Natural killer cell treated with Interleukin-12 subunit alpha and Interleukin-12 subunit beta and Interleukin-15 and Interleukin-18, amount 100 ng/mL, for 72 hours (primary cell): ENCODE results near the gene SULT1C4. TPM values are rescaled to one million over a fixed set of nuclear protein-coding genes. Genes with fewer than 3 reads are reported as not detected.
"Not testable (repeated sequence)": the region's sequence is repeated elsewhere in the genome, so short reads cannot be mapped to it uniquely, and the experiment has no call there.

Experiments used
- ATAC-seq, 2 donors: fragments of 150-1000 bp; cut with Tn5 transposase in 1 of 2; sonication (Bioruptor Pico), chemical (Tn5 transposase) in 1 of 2; 2 replicates each; pipeline ENCODE4 v1.10.0; 2021
- DNase-seq: peaks from one replicate; pipeline ENCODE4 v3.0.0; 2022; ENCODE audit warnings: low spot score
- H3K27ac Mint-ChIP-seq, 2 donors: 1 replicate in 1 of 2; 2 replicates in 1 of 2; pipeline ENCODE4 v1.8.0; 2022; ENCODE audit warnings: mixed read lengths in 2 of 2, mild to moderate bottlenecking in 1 of 2, moderate library complexity in 1 of 2
- H3K27me3 Mint-ChIP-seq, 2 donors: 1 replicate in 1 of 2; 2 replicates in 1 of 2; pipeline ENCODE4 v1.8.0; 2022; ENCODE audit warnings: mixed read lengths in 2 of 2
- H3K36me3 Mint-ChIP-seq: one replicate; pipeline ENCODE4 v1.8.0; 2022; ENCODE audit warnings: mixed read lengths
- H3K4me1 Mint-ChIP-seq, 2 donors: 1 replicate in 1 of 2; 2 replicates in 1 of 2; pipeline ENCODE4 v1.8.0; 2022; ENCODE audit warnings: low read depth in 2 of 2, mixed read lengths in 2 of 2, mild to moderate bottlenecking in 1 of 2
- H3K4me3 Mint-ChIP-seq: one replicate; pipeline ENCODE4 v1.8.0; 2022; ENCODE audit warnings: mixed read lengths
- H3K9me3 Mint-ChIP-seq: 2 replicates; pipeline ENCODE4 v1.8.0; 2022; ENCODE audit warnings: mixed read lengths
- total RNA-seq, 2 donors: library from RNA; stranded (reverse); gene quantifications; one replicate each; pipeline ENCODE4 v1.2.3, GENCODE V29; 2022

The SULT1C4 gene
- total RNA-seq, 2 donors from 2014 or later = not detected

GRCh38 chr2:108409768-108410167, 32.0 kb downstream of the SULT1C4 start:
- peaks cover 10 to 18% of the 10 kb centered on the region in 2 donors for H3K27me3 Mint-ChIP-seq
- H3K9me3 Mint-ChIP-seq = peaks cover 7% of the 10 kb centered on the region
- H3K4me3 Mint-ChIP-seq = no peak overlapping the region
- H3K36me3 Mint-ChIP-seq = peaks cover 6% of the 10 kb centered on the region
- H3K4me1 Mint-ChIP-seq = no peaks in the 10 kb centered on the region
- no peak for DNase-seq
- ATAC-seq = no peak
- no peak overlapping the region for H3K27ac Mint-ChIP-seq

DNA sequence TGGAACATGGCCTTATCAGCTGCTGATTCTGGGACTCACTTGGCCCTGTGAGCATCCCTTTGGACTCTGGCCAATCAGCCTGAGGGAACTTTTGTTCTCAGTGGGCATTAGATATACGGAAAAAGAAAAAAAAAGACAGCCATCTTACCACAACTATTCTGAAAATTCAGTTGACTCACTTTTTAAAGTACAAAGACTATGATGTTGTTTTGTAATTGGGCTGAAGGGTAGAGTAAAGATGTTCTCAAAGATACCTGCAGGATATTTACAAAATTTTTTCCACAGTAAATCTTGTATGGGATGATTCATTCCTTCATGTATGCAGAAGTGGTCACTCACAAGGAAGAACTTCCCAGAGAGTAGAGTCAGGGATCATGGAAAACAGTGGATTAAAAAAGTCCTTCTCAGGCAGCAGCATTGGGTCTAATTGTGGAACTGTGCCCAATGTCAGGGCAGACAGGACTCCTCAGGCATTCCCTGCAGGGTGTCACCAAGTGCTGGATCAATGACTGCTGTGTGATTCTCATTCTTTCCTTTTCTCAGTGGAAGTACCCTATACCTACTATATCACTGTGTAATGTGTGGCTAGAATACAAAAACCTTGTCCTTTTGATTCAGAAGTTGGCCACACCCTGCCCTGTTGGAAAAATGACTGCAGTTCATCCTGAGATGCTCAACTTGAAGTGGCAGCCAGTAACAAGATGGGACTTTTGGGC, 35.4 kb downstream of the SULT1C4 start:
- DNase-seq (no peak), ATAC-seq (peak in 1 of 2 donors; percentile 24)
- Mint-ChIP-seq H3K4me1 (no peaks in the 10 kb centered on the region), H3K4me3 (no peak overlapping the region), H3K9me3 (no peaks in the 10 kb centered on the region), H3K27me3 (peaks cover 10 to 16% of the 10 kb centered on the region in 2 donors), H3K27ac (no peak overlapping the region), H3K36me3 (no peaks in the 10 kb centered on the region)

- Mint-ChIP-seq H3K9me3 (no peaks in the 10 kb centered on the region), H3K4me1 (no peaks in the 10 kb centered on the region), H3K36me3 (no peaks in the 10 kb centered on the region), H3K4me3 (no peak overlapping the region), H3K27ac (no peak overlapping the region), H3K27me3 (peaks cover 8 to 14% of the 10 kb centered on the region in 2 donors)
- DNase-seq (no peak), ATAC-seq (no peak)
Observed at GRCh38 chr2:108413711-108414095, 35.9 kb downstream of the SULT1C4 start.

DNA sequence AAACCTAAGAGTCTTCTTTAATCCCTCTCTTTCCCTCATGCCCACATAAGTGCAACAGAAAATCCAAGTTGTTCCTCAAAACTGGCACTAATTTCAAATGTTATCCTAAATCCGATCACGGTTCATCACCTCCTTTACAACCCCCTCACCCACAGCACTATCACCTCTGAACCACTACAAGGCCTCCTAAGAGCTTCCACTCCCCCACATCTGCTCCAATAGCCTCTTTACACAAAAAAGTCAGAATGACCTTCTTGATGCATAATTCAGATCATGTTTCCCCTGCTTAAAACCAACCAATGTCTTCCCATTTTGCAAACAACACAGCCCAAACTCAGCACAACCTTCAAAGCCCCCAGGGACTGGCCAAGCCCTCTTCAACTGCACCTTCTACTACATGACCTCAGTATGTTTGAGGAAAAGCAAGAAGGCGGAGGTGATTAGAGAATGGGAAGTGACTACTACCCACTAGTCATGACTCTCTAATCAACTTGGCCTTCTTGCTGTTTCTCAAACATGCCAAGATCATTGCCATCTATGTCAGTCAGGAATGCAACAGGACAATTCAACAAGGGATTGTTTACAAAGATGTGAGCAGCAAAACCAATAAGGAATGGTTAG, 36.6 kb downstream of the SULT1C4 start:
- Mint-ChIP-seq H3K4me1 (no peaks in the 10 kb centered on the region), H3K4me3 (no peak overlapping the region)

DNA sequence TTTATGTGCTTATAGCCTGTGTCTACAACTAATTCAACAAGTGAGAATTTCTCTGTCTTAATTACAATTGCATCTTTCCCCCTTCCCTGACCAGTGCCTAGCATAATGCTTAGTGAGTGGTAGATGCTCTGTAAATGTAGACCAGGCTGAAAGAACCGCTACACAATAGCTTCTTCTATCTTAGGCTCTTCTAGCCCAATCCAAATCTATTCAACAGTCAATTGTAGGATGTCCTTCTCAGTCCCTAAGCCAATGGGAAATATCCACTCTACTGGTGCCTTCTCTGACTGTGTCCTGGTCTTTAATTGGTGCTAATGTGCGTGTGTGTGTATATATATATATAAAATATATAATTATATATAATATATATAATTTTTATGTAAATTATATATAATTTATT, 37.2 kb downstream of the SULT1C4 start:
- no peaks in the 10 kb centered on the region for H3K4me1 Mint-ChIP-seq
- DNase-seq = no peak
- H3K27me3 Mint-ChIP-seq = peaks cover 0 to 8% of the 10 kb centered on the region in 2 donors
- ATAC-seq = no peak
- H3K4me3 Mint-ChIP-seq = no peak overlapping the region
- H3K36me3 Mint-ChIP-seq = no peaks in the 10 kb centered on the region
- no peak overlapping the region for H3K27ac Mint-ChIP-seq
- H3K9me3 Mint-ChIP-seq = no peaks in the 10 kb centered on the region

More for the DNA sequence above, 36.6 kb downstream of the SULT1C4 start:
- H3K36me3 Mint-ChIP-seq = no peaks in the 10 kb centered on the region
- peaks cover 2 to 8% of the 10 kb centered on the region in 2 donors for H3K27me3 Mint-ChIP-seq
- ATAC-seq (no peak), DNase-seq (no peak)
- H3K9me3 Mint-ChIP-seq = no peaks in the 10 kb centered on the region
- H3K27ac Mint-ChIP-seq = no peak overlapping the region

GRCh38 chr2:108417254-108417653, 39.5 kb downstream of the SULT1C4 start:
- Mint-ChIP-seq H3K27me3 (peaks cover 4 to 9% of the 10 kb centered on the region in 2 donors), H3K36me3 (no peaks in the 10 kb centered on the region), H3K4me1 (no peaks in the 10 kb centered on the region), H3K27ac (no peak overlapping the region), H3K4me3 (no peak overlapping the region), H3K9me3 (no peaks in the 10 kb centered on the region)
- ATAC-seq (peak; percentile 41 to 59), DNase-seq (no peak)

DNA sequence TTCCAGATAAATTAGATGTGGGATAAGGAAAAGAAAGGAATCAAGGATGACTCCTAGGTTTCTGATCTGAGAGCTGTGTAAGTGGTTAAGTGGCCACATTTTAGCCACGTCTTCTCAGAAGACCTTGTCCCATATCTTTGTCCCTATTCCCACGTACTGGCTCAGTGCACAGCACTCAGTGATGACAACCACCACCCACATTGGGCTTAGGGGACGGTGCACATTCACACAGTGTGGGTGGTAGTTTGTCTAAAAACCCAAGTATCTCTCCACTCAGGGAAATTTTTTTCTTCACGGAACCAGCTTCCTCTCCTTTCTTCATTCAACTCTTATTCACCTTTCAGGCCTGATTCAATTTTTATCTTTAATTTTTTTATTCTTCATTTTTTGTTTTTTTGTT, 40.7 kb downstream of the SULT1C4 start:
- peaks cover 15 to 17% of the 10 kb centered on the region in 2 donors for H3K27me3 Mint-ChIP-seq
- no peak for ATAC-seq
- no peaks in the 10 kb centered on the region for H3K9me3 Mint-ChIP-seq
- H3K4me3 Mint-ChIP-seq = no peak overlapping the region
- no peaks in the 10 kb centered on the region for H3K4me1 Mint-ChIP-seq
- DNase-seq = no peak
- H3K36me3 Mint-ChIP-seq = no peaks in the 10 kb centered on the region
- no peak overlapping the region for H3K27ac Mint-ChIP-seq

DNA sequence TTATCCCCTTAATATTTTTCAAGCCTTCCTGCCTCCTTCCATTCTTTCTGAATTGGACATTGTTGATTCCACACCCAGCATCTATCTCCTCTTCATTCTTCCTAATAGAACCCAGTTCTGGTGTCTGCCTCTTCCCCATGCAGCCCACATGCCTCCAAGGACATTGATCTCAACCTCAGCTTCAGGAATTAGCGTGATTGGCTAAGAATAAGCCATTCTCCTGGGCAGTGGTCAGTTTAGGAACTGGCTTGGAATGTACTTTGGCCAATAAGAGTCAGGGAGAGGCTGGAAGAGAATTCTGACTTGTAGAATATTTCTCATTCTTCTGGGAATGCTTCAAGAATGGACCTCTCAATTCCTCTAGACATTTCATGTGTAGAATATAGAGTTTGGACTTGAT, 45.3 kb downstream of the SULT1C4 start:
- Mint-ChIP-seq H3K36me3 (no peaks in the 10 kb centered on the region), H3K27ac (no peak overlapping the region), H3K9me3 (no peaks in the 10 kb centered on the region), H3K4me1 (no peaks in the 10 kb centered on the region), H3K4me3 (no peak overlapping the region), H3K27me3 (peaks cover 15% of the 10 kb centered on the region in 2 donors)
- DNase-seq (no peak), ATAC-seq (no peak)

- Mint-ChIP-seq H3K4me3 (no peak overlapping the region), H3K27ac (no peak overlapping the region), H3K36me3 (no peaks in the 10 kb centered on the region), H3K27me3 (peaks cover 15% of the 10 kb centered on the region in 2 donors), H3K9me3 (no peaks in the 10 kb centered on the region), H3K4me1 (no peaks in the 10 kb centered on the region)
- no peak for DNase-seq
- ATAC-seq = no peak
Observed at GRCh38 chr2:108423502-108424251, 45.9 kb downstream of the SULT1C4 start.

DNA sequence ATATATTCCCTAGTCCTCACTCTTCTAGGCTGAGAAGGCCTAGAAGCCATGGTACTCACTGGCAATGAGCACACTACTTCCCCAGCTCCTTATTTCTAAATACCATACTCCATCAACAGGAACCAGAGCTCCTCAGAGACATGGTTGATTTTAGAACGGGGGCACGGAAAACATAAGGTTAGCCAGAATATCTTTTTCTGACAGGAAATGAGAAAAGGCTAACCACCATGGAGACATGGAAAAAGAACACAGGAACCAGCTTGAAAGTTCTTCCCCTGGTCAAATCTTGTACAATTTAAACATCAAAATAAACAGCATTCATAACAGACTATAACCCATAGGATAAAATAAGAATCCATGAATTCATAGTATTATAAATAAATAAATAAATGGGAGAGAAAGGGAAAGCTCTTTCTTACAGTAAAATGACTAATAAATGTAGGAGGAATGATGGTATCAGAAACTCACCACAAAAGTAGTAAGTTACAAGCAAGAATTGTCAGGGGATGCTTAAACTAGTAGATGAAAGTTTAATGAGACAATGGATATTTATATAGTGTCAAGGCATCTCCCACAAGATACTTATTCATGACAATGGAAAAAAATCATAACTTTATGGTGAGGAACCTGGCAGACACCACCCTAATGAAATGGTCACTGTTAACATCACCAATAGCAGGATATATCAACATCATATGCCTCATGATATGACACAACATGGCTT, 50.7 kb downstream of the SULT1C4 start:
- no peak overlapping the region for H3K4me3 Mint-ChIP-seq
- no peaks in the 10 kb centered on the region for H3K4me1 Mint-ChIP-seq

DNA sequence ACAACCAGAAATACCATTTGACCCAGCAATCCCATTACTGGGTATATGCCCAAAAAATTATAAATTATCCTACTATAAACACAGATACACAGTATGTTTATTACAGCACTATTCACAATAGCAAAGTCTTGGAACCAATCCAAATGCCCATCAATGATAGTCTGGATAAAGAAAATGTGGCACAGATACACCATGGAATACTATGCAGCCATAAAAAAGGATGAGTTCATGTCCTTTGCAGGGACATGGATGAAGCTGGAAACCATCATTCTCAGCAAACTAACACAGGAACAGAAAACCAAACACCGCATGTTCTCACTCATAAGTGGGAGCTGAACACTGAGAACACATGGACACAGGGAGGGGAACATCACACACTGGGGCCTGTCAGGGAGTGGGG, 57.8 kb downstream of the SULT1C4 start:
- not testable (repeated sequence) for H3K9me3 Mint-ChIP-seq, DNase-seq, H3K36me3 Mint-ChIP-seq, ATAC-seq, H3K4me1 Mint-ChIP-seq, H3K27ac Mint-ChIP-seq, H3K4me3 Mint-ChIP-seq
- peaks cover 14 to 24% of the 10 kb centered on the region in 2 donors for H3K27me3 Mint-ChIP-seq

More for the DNA sequence above, 50.7 kb downstream of the SULT1C4 start:
- ATAC-seq (no peak), DNase-seq (no peak)
- peaks cover 6% of the 10 kb centered on the region for H3K36me3 Mint-ChIP-seq
- no peaks in the 10 kb centered on the region for H3K9me3 Mint-ChIP-seq
- no peak overlapping the region for H3K27ac Mint-ChIP-seq
- H3K27me3 Mint-ChIP-seq = peaks cover 14 to 24% of the 10 kb centered on the region in 2 donors

DNA sequence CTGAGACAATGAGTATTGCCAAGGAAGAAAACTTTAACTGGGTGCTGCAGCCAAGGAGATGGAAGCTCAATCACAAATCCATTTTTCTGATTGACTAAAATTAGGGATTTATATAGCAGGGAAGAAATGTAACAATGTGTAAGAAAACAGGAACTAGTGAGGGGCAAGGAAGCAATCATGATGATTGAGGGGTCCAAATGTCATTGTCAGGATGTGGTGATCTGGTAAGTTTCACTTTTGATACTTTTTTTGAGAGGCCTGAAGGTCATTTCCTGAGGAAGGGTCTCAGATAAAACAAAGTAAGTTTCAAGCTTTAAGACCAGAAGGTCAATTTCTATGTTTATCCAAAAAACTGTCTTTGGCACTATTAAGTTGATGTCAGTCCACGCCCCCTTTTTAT, 59.2 kb downstream of the SULT1C4 start:
- Mint-ChIP-seq H3K9me3 (no peaks in the 10 kb centered on the region), H3K36me3 (peaks cover 5% of the 10 kb centered on the region), H3K27ac (no peak overlapping the region), H3K4me1 (peaks cover 3 to 5% of the 10 kb centered on the region in 2 donors), H3K27me3 (peaks cover 6 to 14% of the 10 kb centered on the region in 2 donors), H3K4me3 (no peak overlapping the region)
- ATAC-seq (no peak), DNase-seq (no peak)
